Endothelial cell of umbilical vein (primary cell): ENCODE data around the gene PPP2R2D. TPM values are rescaled to one million over a fixed set of nuclear protein-coding genes. Genes with fewer than 3 reads are reported as not detected.

Experiments used
- BruUV-seq: library from RNA; stranded (reverse); fragments of 400-500 nt; replicated peaks from 2 replicates; lab custom pipeline; 2021; lab: Mats Ljungman, UMichigan
- CTCF ChIA-PET: fragments of 300-600, 350-600 bp; sonication (Branson Sonifier 250); formaldehyde crosslinking; loops from one replicate; lab custom pipeline; 2021; ENCODE audit warnings: antibody characterized with exemption, inconsistent platforms; lab: Charles Lee
- POLR2A ChIA-PET: fragments of 300-600, 350-600 bp; sonication (Branson Sonifier 250); formaldehyde crosslinking; loops from one replicate; lab custom pipeline; 2021; ENCODE audit warnings: antibody characterized with exemption, inconsistent platforms; lab: Charles Lee
- DNase-seq: peaks from one replicate; pipeline ENCODE4 v3.0.0-alpha.2; 2011; ENCODE audit warnings: low read depth, low spot score
- FAIRE-seq: peaks from 2 replicates; lab custom pipeline; 2011; peaks lifted over from hg19 to GRCh38; lab: Jason Lieb, UNC
- H2AFZ ChIP-seq: 2 replicates; pipeline ENCODE4 v1.6.0; 2012; ENCODE audit warnings: low read depth, low read length, control low read depth, inconsistent platforms
- H3K27ac ChIP-seq: 2 replicates; pipeline ENCODE4 v1.5.1; 2011; ENCODE audit warnings: low read depth, mild to moderate bottlenecking, control low read depth, low read length, moderate library complexity; ENCODE audit not compliant: insufficient read depth
- H3K27me3 ChIP-seq, 2 experiments: 2 replicates each; pipeline versions ENCODE4 v1.6.0 to v1.6.1; 2011; ENCODE audit warnings: low read length in 2 of 2, mixed read lengths in 1 of 2; ENCODE audit not compliant: control insufficient read depth in 2 of 2, insufficient read depth in 2 of 2
- H3K36me3 ChIP-seq, 2 experiments: 2 replicates in 1 of 2; 3 replicates in 1 of 2; pipeline ENCODE4 v1.5.1; 2011; ENCODE audit warnings: low read length in 2 of 2, mild to moderate bottlenecking in 1 of 2, moderate library complexity in 1 of 2; ENCODE audit not compliant: control insufficient read depth in 2 of 2, insufficient read depth in 2 of 2; ENCODE audit errors: extremely low read depth in 1 of 2
- H3K4me1 ChIP-seq: 3 replicates; pipeline ENCODE4 v1.5.1; 2011; ENCODE audit warnings: mild to moderate bottlenecking, low read length; ENCODE audit not compliant: control insufficient read depth, insufficient read depth; ENCODE audit errors: extremely low read depth
- H3K4me2 ChIP-seq: 2 replicates; pipeline ENCODE4 v1.6.1; 2011; ENCODE audit warnings: low read length, control low read depth, mixed read lengths; ENCODE audit not compliant: insufficient read depth
- H3K4me3 ChIP-seq, 3 experiments: fragments of 200-600 bp in 1 of 3; sonication (generic), shearing (Covaris generic) in 1 of 3; replicated peaks in 1 of 3; 2 replicates each; pipeline ENCODE4 v1.5.1; 2011 to 2016; ENCODE audit warnings: control low read depth in 3 of 3, low read length in 3 of 3, mild to moderate bottlenecking in 2 of 3, inconsistent platforms in 1 of 3, low read depth in 1 of 3, moderate library complexity in 1 of 3; ENCODE audit not compliant: insufficient read depth in 1 of 3
- H3K79me2 ChIP-seq: 2 replicates; pipeline ENCODE4 v1.6.0; 2012; ENCODE audit warnings: low read length, inconsistent platforms; ENCODE audit not compliant: control insufficient read depth, insufficient read depth
- H3K9ac ChIP-seq: replicated peaks from 2 replicates; pipeline ENCODE3; 2011; ENCODE audit warnings: low read length, control low read depth; ENCODE audit not compliant: insufficient read depth; ENCODE audit errors: extremely low read depth
- H3K9me1 ChIP-seq: replicated peaks from 3 replicates; pipeline ENCODE4 v1.6.0; 2011; ENCODE audit warnings: mild to moderate bottlenecking, low read length; ENCODE audit not compliant: control insufficient read depth, insufficient read depth; ENCODE audit errors: extremely low read depth
- H3K9me3 ChIP-seq: replicated peaks from 2 replicates; pipeline ENCODE4 v1.5.1; 2012; ENCODE audit warnings: low read length, inconsistent platforms; ENCODE audit not compliant: control insufficient read depth, insufficient read depth
- H4K20me1 ChIP-seq: replicated peaks from 2 replicates; pipeline ENCODE3; 2011; ENCODE audit warnings: mild to moderate bottlenecking, low read length; ENCODE audit not compliant: control insufficient read depth, insufficient read depth; ENCODE audit errors: extremely low read depth
- FOS ChIP-seq: IDR thresholded peaks from 2 replicates; pipeline ENCODE4 v1.6.1; 2011; ENCODE audit warnings: mild to moderate bottlenecking, low read length, moderate library complexity, borderline replicate concordance; ENCODE audit not compliant: insufficient read depth
- GATA2 ChIP-seq: IDR thresholded peaks from 2 replicates; pipeline ENCODE4 v1.7.0; 2011; ENCODE audit warnings: low read depth, mild to moderate bottlenecking, moderate library complexity, mixed read lengths, low read length; ENCODE audit not compliant: insufficient read length, insufficient read depth
- JUN ChIP-seq: IDR thresholded peaks from 2 replicates; pipeline ENCODE4 v1.6.1; 2011; ENCODE audit warnings: borderline replicate concordance, low read depth; ENCODE audit not compliant: insufficient read length, insufficient read depth
- MAX ChIP-seq: IDR thresholded peaks from 2 replicates; pipeline ENCODE4 v1.6.1; 2011; ENCODE audit not compliant: insufficient read depth, insufficient read length
- MYC ChIP-seq: IDR thresholded peaks from one replicate; pipeline ENCODE4 v1.6.1; 2011; ENCODE audit warnings: mild to moderate bottlenecking, low read depth, low read length
- dilution Hi-C: fragments of 300-500 bp; cut with MboI; formaldehyde crosslinking; loops from one replicate; pipeline ENCODE4 v1.15.0; 2019; ENCODE audit warnings: low sequenced_read_pairs; ENCODE audit not compliant: extremely low pct_ligation_motif_present
- intact Hi-C: fragments of 100-400 bp; cut with micrococcal nuclease; formaldehyde crosslinking; loops from one replicate; pipeline ENCODE4 v1.10.0; 2022
- polyA plus RNA-seq, 4 experiments: library from polyadenylated mRNA; depleted of rRNA in 3 of 4; stranded (reverse) in 3 of 4; unstranded in 1 of 4; fragments of >200 nt; gene quantifications; 2 replicates each; pipeline versions ENCODE4 v1.2.1 to v1.2.3, GENCODE V29; 2011 to 2012; ENCODE audit warnings: missing spikeins in 1 of 4
- total RNA-seq: library from RNA; stranded (reverse); gene quantifications from 2 replicates; pipeline ENCODE4 v1.2.3, GENCODE V29; 2021

The PPP2R2D gene
- total and polyA plus RNA-seq, 2 donors (not counting 3 experiments of a cell fraction or from before 2014, with no cell fraction given) = 29.9 to 36.3 TPM

DNA sequence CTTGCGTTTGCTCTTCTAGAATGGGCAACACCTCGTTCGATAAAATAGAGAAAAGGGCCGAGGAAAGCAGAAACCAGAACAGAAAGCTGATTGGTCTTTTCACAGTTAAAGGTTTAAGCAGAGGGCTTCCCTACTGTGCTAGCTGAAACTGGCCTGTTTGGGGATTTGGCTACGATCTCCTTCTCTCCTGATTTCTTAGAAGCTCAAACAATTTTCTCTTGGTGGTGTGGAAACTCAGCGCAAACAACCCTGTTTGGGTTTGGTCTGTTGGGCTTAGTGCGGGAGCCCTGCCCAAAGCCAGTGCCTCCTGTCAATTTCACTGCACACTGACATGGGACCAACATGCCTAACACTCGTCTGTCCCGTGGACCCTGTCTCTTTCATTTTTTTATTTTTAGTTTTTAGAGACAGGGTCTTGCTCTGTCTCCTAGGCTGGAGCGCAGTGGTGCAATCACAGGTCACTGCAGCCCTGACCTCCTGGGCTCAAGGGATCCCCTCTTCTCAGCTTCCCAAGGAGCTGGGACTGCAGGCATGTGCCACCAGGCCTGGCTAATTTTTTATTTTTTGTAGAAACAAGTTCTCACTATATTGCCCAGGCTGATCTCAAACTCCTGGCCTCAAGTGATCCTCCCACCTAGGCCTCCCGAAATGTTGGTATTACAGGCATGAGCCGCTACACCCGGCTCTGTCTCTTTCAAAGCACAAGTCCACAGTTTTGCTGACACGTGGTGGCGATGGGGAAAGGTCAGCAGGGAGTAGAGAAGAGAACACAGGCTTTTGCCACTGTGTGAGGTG, 97.4 kb downstream of the PPP2R2D start:
- Histone ChIP-seq H3K4me1 (peaks cover 7% of the 10 kb centered on the region), H4K20me1 (no peaks in the 10 kb centered on the region), H3K9me1 (no peaks in the 10 kb centered on the region), H3K36me3 (no peaks in the 10 kb centered on the region), H3K9ac (no peak overlapping the region), H3K9me3 (no peaks in the 10 kb centered on the region), H3K79me2 (no peaks in the 10 kb centered on the region), H3K27ac (no peak overlapping the region), H3K27me3 (peaks cover 0 to 2% of the 10 kb centered on the region in 2 experiments), H3K4me3 (peak overlapping the region in 1 of 3 experiments; percentile 13), H3K4me2 (peak overlapping the region; percentile 46), H2AFZ (peak overlapping the region; percentile 94)
- DNase-seq (no peak), FAIRE-seq (peak; percentile 24)
- dilution Hi-C loops = no loop called here
- ChIA-PET POLR2A (no interaction called here), CTCF (interaction anchor here (2.0 to 6.7 kb wide), 2 partner anchors 25 to 112 kb away, joined by 11 to 51 read pairs; no protein-coding TSS in a partner anchor)
- no TSS peak for BruUV-seq
- intact Hi-C loops = loop anchor here (2.0 kb wide), 1 partner anchor 19 kb away; no protein-coding TSS in a partner anchor
- TF ChIP-seq MAX = no peak
- TF ChIP-seq FOS = no peak

DNA sequence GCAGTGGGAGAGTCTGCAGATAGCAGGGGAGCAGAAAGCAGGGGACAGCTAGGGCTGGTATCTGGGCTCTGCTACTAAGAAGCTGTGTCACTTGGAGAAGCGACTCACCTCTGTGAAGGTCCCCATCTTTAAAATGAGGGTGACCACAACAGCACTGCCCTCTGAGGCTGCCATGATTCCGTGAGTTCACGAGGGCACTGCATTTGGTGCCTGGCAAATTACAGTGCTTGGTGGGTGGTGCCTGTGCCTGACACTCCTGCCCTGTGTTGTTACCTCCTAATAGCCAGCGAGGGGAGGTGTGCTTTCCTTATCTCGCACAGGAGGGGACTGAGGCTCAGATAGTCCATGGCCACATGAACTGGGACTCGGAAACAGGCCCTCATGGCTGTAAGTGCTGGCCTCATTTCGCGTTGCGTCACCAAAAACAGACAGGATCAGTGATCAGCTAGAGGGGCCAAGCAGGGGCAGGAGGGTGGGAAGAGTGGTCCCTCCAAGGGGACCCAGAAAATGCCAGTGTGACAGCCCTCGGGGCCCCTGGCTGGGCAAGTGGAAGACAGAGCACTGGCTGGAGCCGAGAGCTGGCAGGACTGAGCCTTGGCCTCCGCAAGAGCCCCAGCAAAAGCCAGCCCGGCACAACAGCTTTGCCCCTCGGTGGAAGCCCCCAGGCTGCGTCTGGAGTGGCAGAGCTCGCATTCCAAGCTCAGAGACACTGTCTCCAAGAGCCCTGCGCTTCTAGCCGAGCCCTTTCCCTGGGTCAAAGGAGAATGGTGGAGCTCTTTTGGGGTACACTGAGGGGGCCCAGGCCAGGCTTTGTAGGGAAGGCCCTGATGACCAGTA, 98.3 kb downstream of the PPP2R2D start:
- no peak for FAIRE-seq
- Histone ChIP-seq H3K79me2 (no peaks in the 10 kb centered on the region), H3K9ac (no peak overlapping the region), H3K36me3 (no peaks in the 10 kb centered on the region), H3K9me3 (no peaks in the 10 kb centered on the region), H3K9me1 (no peaks in the 10 kb centered on the region), H3K27me3 (peaks cover 0 to 2% of the 10 kb centered on the region in 2 experiments), H3K4me3 (no peak overlapping the region), H2AFZ (no peak overlapping the region), H3K27ac (no peak overlapping the region), H4K20me1 (no peaks in the 10 kb centered on the region), H3K4me1 (peaks cover 7% of the 10 kb centered on the region), H3K4me2 (no peak overlapping the region)
- intact Hi-C loops = loop anchor here (2.0 kb wide), 1 partner anchor 18 kb away; no protein-coding TSS in a partner anchor
- no peak for TF ChIP-seq FOS
- TF ChIP-seq GATA2 = no peak
- TF ChIP-seq MYC = no peak
- no peak for TF ChIP-seq JUN
- no TSS peak for BruUV-seq
- ChIA-PET CTCF (interaction anchor here (0.8 to 6.7 kb wide), 2 partner anchors 24 to 113 kb away, joined by 3 to 51 read pairs; no protein-coding TSS in a partner anchor), POLR2A (interaction anchor here (1.1 kb wide), 1 partner anchor 19 kb away, joined by 3 read pairs; no protein-coding TSS in a partner anchor)
- no peak for DNase-seq
- dilution Hi-C loops = no loop called here
